CD4-positive, alpha-beta T cell treated with Interleukin-15 for 1 hour (primary cell): ENCODE data around the gene YRDC.
"Not testable (repeated sequence)": the region's sequence is repeated elsewhere in the genome, so short reads cannot be mapped to it uniquely, and the experiment has no call there.

Source experiments
- DNase-seq: peaks from one replicate; pipeline ENCODE4 v3.0.0-alpha.2; 2020

Gene YRDC

GRCh38 chr1:37817481-37817880, 9.5 kb upstream of the YRDC start:
- DNase-seq = no peak

DNA sequence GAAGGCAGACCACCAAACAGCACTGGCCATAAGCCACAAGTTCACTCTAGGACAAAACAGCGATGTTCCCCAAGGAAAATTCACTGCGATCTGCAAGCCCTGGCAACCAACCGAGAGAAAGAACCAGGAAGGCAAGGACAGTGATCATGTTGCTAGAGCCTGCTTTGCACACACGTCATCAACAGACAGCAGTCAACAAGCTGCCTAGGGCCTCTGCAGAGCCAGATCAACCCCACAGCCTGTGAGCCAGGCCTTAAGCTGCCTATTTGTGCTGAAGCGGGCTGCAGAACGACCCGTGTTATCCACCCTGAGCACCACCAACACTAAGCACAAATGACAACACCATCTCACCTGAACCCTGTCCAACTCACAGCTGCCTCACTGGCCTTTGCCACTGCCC, 6.2 kb upstream of the YRDC start:
- no peak for DNase-seq

DNA sequence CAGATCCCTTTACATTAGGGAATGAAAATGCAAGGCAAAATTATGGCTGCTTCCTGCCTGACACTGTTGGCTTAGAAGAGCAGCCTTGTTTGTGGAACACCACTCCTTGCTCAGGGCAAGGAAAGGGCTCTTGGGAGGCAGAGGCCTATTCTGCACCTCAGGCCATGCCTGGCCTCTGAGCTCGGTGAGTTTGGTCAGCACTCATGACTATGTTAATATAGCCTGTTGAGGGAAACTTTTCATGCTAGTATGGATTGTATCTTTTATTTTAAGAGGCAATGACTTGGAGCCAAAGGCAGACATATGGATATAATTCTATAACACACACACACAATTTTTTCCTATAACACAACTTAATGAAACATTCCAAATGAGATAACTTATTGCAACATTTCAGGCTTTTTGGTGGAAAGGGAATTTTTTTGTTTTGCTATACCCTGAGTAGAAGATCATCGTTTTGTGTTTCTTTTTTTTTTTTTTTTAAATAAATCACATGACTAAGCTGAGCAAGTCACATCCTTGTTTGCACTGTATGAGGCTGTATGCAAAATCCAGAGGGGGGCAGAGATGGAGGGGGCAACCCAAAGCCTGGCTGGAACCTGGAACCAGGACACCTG, 5.6 kb upstream of the YRDC start:
- DNase-seq = no peak

DNA sequence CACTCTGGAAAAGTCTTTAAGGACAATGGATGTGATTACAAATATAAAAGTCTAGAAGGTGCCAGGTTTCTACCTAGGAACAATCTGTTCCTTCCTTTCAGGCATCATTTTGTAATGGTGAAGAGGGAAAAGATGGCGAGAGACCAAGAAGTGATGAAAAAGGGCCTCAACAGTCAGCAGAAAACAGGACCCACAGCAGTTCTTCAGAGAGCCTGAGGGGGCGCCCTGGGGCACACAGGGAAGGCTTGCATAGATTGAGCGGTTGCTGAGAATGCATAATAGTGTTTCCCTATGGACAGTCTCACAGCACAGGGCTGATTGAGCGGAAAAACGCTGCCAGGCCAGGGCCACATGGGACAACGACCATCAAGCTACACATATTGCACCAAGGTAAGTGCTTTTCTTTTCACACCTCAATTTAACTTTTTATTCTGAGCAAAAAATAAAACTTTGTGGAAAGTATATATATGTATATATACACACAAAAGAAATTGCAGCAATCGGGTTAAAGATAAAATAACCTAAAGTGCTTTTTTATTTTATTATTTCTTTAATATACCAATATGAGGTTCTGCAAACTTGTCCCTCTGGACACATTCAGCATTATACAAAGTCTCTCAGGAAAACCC, 3.1 kb upstream of the YRDC start:
- peak; percentile 70 for DNase-seq

- no peak for DNase-seq
Measured at GRCh38 chr1:37809942-37810341, 1.9 kb upstream of the YRDC start.

DNA sequence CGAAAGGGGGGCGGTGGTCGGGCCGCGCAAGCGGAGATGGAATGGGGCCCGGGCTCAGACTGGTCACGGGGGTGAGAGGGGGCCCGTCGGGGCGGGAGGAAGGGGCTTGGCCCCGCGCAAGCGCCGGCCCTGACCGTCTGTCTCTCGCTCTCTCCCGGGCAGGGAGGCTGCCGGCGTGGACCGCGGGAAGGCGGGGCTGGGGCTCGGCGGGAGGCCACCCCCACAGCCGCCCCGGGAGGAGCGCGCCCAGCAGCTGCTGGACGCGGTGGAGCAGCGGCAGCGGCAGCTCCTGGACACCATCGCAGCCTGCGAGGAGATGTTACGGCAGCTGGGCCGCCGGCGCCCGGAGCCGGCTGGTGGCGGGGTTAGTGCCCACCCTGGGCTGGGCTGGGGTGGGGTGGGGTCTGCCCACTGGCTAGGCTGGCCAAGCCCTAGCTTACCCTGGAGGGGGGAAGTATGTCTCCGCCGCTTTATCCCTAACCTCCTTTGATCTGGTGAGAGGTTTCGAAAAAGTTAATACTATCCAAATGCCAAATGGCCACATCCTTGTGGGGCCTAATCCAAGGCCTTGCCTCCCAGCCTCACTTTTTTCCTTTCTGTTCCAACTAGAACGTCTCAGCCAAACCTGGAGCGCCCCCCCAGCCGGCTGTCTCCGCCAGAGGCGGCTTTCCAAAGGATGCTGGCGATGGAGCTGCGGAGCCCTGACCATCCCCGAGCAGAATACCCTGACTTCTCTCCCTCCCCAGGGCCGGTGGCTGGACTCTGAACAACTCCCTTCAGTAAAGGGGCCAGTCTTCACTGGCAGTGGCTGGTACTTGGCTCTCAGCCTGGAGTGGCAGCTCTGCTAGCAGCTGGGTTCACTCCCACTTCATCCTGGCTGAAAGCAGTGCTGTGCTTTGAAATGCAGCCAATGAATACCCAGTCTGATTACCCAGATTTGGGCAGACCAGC, 636 bp upstream of the YRDC start:
- DNase-seq = no peak

DNA sequence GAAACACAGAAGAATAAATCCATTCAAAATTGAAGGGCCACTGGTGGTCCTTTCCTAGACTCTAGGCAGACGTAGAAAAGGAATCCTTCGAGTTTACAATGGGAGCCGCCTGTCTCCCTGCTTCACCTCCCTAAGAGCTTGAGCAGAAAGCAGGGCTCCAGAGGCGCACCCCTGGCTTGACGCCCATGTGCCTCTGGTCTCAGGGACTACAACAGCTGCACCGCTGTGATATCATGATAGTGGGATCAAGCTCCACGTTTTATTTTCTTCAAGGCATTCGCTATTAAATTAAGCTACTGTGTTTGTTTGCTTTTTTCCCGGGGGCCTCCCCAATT, 821 bp downstream of the YRDC start:
- DNase-seq = no peak

DNA sequence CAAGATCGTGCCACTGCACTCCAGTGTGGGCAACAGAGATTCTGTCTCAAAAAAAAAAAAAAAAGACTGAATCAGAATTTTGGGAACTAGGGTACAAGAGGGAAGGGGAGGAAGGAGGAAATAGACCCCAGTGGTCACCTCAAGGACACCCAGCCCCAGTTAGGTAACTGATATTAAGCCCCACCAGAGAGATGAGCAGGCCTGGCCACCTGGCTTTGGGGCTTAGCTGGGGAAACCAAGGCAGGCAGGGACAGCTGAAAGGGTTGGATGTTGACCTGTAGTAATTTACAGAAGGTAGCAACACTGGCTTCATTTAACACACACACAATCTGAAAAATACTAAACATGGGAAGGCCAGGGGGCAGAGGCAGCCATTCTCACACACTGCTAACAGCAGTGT, 5.6 kb downstream of the YRDC start:
- no peak for DNase-seq

DNA sequence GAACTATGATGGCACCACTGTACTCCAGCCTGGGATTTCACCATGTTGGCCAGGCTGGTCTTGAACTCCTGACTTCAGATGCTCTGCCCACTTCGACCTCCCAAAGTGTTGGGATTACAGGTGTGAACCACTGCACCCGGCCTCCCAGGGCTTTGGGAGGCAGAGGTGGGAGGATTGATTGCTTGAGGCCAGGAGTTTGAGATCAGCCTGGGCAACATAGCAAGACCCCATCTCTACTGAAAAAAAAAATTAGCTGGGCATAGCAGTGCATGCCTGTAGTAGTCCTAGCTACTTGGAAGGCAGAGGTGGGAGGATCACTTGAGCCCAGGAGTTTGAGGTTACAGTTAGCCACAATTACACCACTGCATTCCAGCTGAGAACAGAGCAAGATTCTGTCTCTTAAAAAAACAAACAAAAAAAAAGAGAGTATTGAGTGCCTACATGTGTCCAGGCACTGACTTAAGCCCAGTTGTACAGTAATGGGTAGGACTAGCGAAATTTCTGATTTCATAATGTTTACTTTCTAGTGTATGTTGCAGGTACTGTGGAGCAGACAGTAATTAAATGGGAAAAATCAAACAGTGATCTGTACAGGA, 10.2 kb downstream of the YRDC start:
- no peak for DNase-seq

GRCh38 chr1:37795340-37796125, 12.5 kb downstream of the YRDC start:
- DNase-seq = peak; percentile 24

DNA sequence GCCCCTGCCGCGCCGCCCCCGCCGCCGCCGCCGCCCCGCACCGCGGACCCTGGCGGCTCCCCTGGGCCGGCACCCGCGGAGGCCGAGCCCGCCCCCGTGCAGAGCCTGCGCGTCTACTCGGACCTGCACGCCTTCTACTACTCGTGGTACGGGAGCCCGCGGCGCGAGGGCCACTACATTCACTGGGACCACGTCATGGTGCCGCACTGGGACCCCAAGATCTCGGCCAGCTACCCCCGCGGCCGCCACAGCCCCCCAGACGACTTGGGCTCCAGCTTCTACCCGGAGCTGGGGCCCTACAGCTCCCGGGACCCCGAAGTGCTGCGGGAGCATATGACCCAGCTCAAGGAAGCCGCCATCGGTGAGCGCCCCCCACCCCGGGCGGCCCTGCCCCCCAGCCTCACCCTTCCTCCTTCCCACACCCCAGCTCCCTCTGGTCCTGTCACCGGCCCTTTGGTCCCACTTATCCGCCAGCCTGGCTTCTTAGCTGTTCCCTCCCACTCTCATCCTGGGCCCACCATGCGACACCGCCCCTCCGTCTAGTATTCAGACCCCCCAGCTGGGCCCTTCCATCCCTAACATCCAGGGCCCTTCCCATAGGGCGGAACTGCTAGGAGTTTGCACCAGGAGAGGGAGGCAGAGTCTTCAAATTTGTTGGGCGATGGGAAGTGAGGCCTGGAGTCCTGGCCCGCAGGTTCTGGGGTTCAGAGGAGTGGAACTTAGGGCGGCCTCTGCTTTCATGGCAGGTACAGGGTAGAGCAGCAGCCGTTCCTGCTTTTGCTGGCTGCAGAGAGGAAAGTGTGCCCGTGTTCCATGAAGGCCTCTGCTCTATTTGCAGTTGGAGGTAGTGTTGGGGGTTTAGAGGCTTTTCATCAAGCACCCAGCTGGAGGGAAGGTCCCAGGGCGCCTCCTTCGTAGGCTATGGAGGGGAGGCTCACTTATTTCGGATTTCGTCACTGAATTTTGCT, 13.4 kb downstream of the YRDC start:
- no peak for DNase-seq

GRCh38 chr1:37793773-37794371, 14.1 kb downstream of the YRDC start, which contains the start of gene MANEAL:
TSS of gene MANEAL (plus strand) at chr1:37793847. CDS start at chr1:37794183, 336 bp downstream.
- peak; percentile 35 for DNase-seq

DNA sequence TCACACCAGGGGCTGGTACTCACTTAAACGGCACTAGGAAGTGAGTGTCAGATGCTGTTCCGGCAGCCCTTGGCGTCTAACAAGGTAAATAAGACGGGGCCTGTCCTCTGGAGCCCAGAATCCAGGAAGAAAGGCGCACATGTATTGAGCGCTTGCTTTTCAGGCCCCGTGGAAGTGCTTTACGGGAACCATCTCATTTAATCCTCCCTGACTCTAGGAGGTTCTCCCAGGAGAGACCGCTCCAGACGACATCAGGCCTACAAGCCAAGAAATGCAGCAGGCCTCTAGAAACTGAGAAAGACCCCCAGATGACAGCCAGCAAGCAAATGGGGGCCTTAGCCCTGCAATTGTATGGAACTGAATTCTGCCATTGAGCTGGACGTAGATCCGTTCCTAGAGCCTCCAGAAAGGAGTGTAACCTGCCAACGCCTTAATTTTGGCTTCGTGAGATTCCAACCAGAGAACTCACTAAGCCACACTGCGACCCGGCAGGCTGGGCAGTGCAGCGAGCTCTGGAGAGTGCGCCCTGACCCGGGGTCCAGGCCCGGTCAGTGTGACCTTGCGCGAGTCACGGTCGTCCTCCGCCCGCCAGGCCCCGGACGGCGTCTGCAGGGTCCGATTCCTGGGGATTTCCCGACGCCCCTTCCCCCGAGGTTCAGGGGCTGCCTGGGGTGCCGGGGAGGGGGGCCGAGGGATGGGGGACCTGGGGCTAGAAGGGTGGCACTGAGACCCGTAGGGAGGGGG, 14.9 kb downstream of the YRDC start:
- no peak for DNase-seq

GRCh38 chr1:37782491-37782890, 25.5 kb downstream of the YRDC start:
- no peak for DNase-seq

DNA sequence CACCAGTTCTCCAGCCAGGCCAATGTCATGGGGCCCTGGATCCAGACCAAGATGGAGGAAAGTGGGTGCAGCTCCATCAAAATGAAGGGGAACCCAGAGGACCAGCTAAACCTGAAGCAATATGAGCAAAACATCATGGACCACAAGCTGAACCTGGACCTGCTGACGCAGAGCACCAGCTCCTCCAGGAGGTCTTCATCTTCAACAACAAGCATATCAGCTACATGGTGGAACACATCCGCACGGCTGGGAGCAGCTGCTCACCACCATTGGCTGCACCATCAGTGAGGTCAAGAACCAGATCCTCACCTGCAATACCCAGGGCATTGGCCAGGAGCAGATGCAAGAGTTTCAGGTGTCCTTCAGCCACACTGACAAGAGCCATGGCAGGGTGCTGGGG, 29.4 kb downstream of the YRDC start:
- no peak for DNase-seq

GRCh38 chr1:37776946-37777516, 31.0 kb downstream of the YRDC start:
- DNase-seq = no peak

DNA sequence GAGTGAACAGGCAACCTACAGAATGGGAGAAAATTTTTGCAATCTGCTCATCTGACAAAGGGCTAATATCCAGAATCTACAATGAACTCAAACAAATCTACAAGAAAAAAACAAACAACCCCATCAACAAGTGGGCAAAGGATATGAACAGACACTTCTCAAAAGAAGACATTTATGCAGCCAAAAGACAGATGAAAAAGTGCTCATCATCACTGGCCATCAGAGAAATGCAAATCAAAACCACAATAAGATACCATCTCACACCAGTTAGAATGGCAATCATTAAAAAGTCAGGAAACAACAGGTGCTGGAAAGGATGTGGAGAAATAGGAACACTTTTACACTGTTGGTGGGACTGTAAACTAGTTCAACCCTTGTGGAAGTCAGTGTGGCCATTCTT, 36.6 kb downstream of the YRDC start:
- DNase-seq = not testable (repeated sequence)

- DNase-seq = no peak
Measured at GRCh38 chr1:37767488-37767887, 40.5 kb downstream of the YRDC start.

GRCh38 chr1:37765916-37766664, 41.9 kb downstream of the YRDC start:
- no peak for DNase-seq
